Esophagus (tissue), 2 donors: ENCODE results near the gene STPG3. TPM values are rescaled to one million over a fixed set of nuclear protein-coding genes. Genes with fewer than 3 reads are reported as not detected.

Experiments used
- H3K27ac ChIP-seq, 2 donors: one replicate each; pipeline ENCODE4 v1.5.1; 2013; ENCODE audit warnings: low read depth in 2 of 2, mild to moderate bottlenecking in 2 of 2, inconsistent platforms in 1 of 2, low read length in 1 of 2, moderate library complexity in 1 of 2
- H3K27me3 ChIP-seq, 2 donors: one replicate each; pipeline ENCODE4 v1.6.1; 2013; ENCODE audit warnings: low read length in 2 of 2, control low read depth in 1 of 2, mild to moderate bottlenecking in 1 of 2; ENCODE audit not compliant: insufficient read depth in 2 of 2, control insufficient read depth in 1 of 2
- H3K36me3 ChIP-seq, 2 donors: one replicate each; pipeline ENCODE4 v1.6.1; 2013; ENCODE audit warnings: low read length in 1 of 2; ENCODE audit not compliant: control insufficient read depth in 2 of 2, insufficient read depth in 2 of 2
- H3K4me1 ChIP-seq, 2 donors: one replicate each; pipeline ENCODE4 v1.6.1; 2013; ENCODE audit warnings: low read length in 1 of 2; ENCODE audit not compliant: control insufficient read depth in 2 of 2, insufficient read depth in 2 of 2
- H3K4me3 ChIP-seq, 2 donors: one replicate each; pipeline ENCODE4 v1.5.1; 2013; ENCODE audit warnings: low read length in 2 of 2, mild to moderate bottlenecking in 2 of 2, low read depth in 1 of 2, moderate library complexity in 1 of 2
- H3K9me3 ChIP-seq, 2 donors: one replicate each; pipeline ENCODE4 v1.6.1; 2013; ENCODE audit warnings: mild to moderate bottlenecking in 2 of 2, low read depth in 1 of 2, low read length in 1 of 2, moderate library complexity in 1 of 2; ENCODE audit not compliant: control insufficient read depth in 2 of 2, insufficient read depth in 1 of 2
- WGBS, 2 donors: extraction: QIAGEN DNeasy Blood & Tissue Kit; methylation state at CpG; one replicate each; pipeline ENCODE4 v1.1.7; 2013; 5-methylcytosine and 5-hydroxymethylcytosine counted together
- polyA plus RNA-seq, 2 donors: library from polyadenylated mRNA; stranded (reverse); fragments of 200-250 nt; gene quantifications; one replicate each; pipeline ENCODE4 v1.2.3, GENCODE V29; 2013
- donor health status: healthy with polysubstance abuse.
- donor health status: Bipolar disorder and iron deficiency.

STPG3 gene
- polyA plus RNA-seq, 2 donors: not detected

GRCh38 chr9:137278061-137278701 is 27.1 kb downstream of the STPG3 start:
- H3K4me3 ChIP-seq: peak overlapping the region; percentile 46 to 53
- peaks cover 0 to 24% of the 10 kb centered on the region in 2 donors for H3K4me1 ChIP-seq
- H3K27me3 ChIP-seq: peaks cover 0 to 11% of the 10 kb centered on the region in 2 donors
- peak overlapping the region; percentile 36 to 77 for H3K27ac ChIP-seq
- H3K36me3 ChIP-seq: peaks cover 0 to 6% of the 10 kb centered on the region in 2 donors
- H3K9me3 ChIP-seq: peaks cover 0 to 3% of the 10 kb centered on the region in 2 donors
- WGBS, 2 donors: 11 to 18% methylated on average over 35 to 54 of the region's 54 CpGs

- H3K9me3 ChIP-seq: peaks cover 0 to 3% of the 10 kb centered on the region in 2 donors
- H3K4me1 ChIP-seq: peaks cover 0 to 21% of the 10 kb centered on the region in 2 donors
- H3K4me3 ChIP-seq: peak overlapping the region; percentile 46 to 53
- no peak overlapping the region for H3K27ac ChIP-seq
- peaks cover 0 to 6% of the 10 kb centered on the region in 2 donors for H3K36me3 ChIP-seq
- peaks cover 0 to 11% of the 10 kb centered on the region in 2 donors for H3K27me3 ChIP-seq
- 73 to 80% methylated on average over 138 to 139 of the region's 139 CpGs for WGBS, 2 donors
These were observed 27.9 kb downstream of the STPG3 start for GRCh38 chr9:137278721-137279711.

- Histone ChIP-seq H3K27ac (no peak overlapping the region), H3K4me3 (no peak overlapping the region), H3K9me3 (peaks cover 0 to 3% of the 10 kb centered on the region in 2 donors), H3K27me3 (peaks cover 0 to 11% of the 10 kb centered on the region in 2 donors), H3K36me3 (peaks cover 0 to 6% of the 10 kb centered on the region in 2 donors), H3K4me1 (peaks cover 0 to 17% of the 10 kb centered on the region in 2 donors)
- 81 to 90% methylated on average over 41 of the region's 41 CpGs for WGBS, 2 donors
These were observed 28.8 kb downstream of the STPG3 start for GRCh38 chr9:137279741-137280473.

- 31 to 41% methylated on average over 73 to 85 of the region's 85 CpGs for WGBS, 2 donors
- H3K4me3 ChIP-seq: peak overlapping the region in 1 of 2 donors; percentile 13
- H3K27ac ChIP-seq: no peak overlapping the region
- H3K9me3 ChIP-seq: peaks cover 0 to 3% of the 10 kb centered on the region in 2 donors
- peaks cover 0 to 6% of the 10 kb centered on the region in 2 donors for H3K36me3 ChIP-seq
- peaks cover 0 to 17% of the 10 kb centered on the region in 2 donors for H3K4me1 ChIP-seq
- H3K27me3 ChIP-seq: peaks cover 0 to 11% of the 10 kb centered on the region in 2 donors
These were observed 29.6 kb downstream of the STPG3 start for GRCh38 chr9:137280474-137281344.

GRCh38 chr9:137281345-137282116 is 30.4 kb downstream of the STPG3 start:
- Histone ChIP-seq H3K4me1 (peaks cover 0 to 17% of the 10 kb centered on the region in 2 donors), H3K36me3 (peaks cover 0 to 6% of the 10 kb centered on the region in 2 donors), H3K27ac (no peak overlapping the region), H3K9me3 (peaks cover 0 to 3% of the 10 kb centered on the region in 2 donors), H3K4me3 (no peak overlapping the region), H3K27me3 (peaks cover 0 to 11% of the 10 kb centered on the region in 2 donors)
- 49 to 72% methylated on average over 31 to 39 of the region's 39 CpGs for WGBS, 2 donors

GRCh38 chr9:137286975-137287383 is 35.9 kb downstream of the STPG3 start:
- H3K4me1 ChIP-seq: no peaks in the 10 kb centered on the region
- H3K9me3 ChIP-seq: no peaks in the 10 kb centered on the region
- WGBS, 2 donors: 44 to 46% methylated on average over 14 of the region's 14 CpGs
- H3K36me3 ChIP-seq: no peaks in the 10 kb centered on the region
- H3K27ac ChIP-seq: no peak overlapping the region
- no peaks in the 10 kb centered on the region for H3K27me3 ChIP-seq
- H3K4me3 ChIP-seq: no peak overlapping the region

GRCh38 chr9:137293094-137293481 is 42.0 kb downstream of the STPG3 start:
- Histone ChIP-seq H3K27me3 (no peaks in the 10 kb centered on the region), H3K27ac (no peak overlapping the region), H3K9me3 (no peaks in the 10 kb centered on the region), H3K4me1 (peaks cover 0 to 5% of the 10 kb centered on the region in 2 donors), H3K4me3 (no peak overlapping the region), H3K36me3 (no peaks in the 10 kb centered on the region)
- 62 to 68% methylated on average over 15 of the region's 15 CpGs for WGBS, 2 donors

- Histone ChIP-seq H3K36me3 (no peaks in the 10 kb centered on the region), H3K4me3 (peak overlapping the region in 1 of 2 donors; percentile 29), H3K27me3 (no peaks in the 10 kb centered on the region), H3K4me1 (peaks cover 0 to 5% of the 10 kb centered on the region in 2 donors), H3K27ac (no peak overlapping the region), H3K9me3 (no peaks in the 10 kb centered on the region)
- WGBS, 2 donors: 45 to 50% methylated on average over 29 of the region's 29 CpGs
These were observed 42.5 kb downstream of the STPG3 start for GRCh38 chr9:137293482-137294090.
